ENCODE data around the gene OR52W1. TPM values are rescaled to one million over a fixed set of nuclear protein-coding genes. Genes with fewer than 3 reads are reported as not detected.

Gene OR52W1
- total and polyA plus RNA-seq, 2 donors: 0.02 TPM; not detected in 1

- H3K27ac ChIP-seq (ENCODE audit: low read depth in 1 of 2, low read length in 1 of 2): no peak overlapping the region
- 61% methylated on average over 2 of the region's 2 CpGs for WGBS
- H3K27me3 ChIP-seq (ENCODE audit: control insufficient read depth in 2 of 2, insufficient read depth in 1 of 2, low read length in 1 of 2): no peaks in the 10 kb centered on the region
- peaks cover 3 to 4% of the 10 kb centered on the region in 2 donors for H3K4me1 ChIP-seq (ENCODE audit: control insufficient read depth in 2 of 2, insufficient read depth in 2 of 2, low read length in 2 of 2)
- DNase-seq (ENCODE audit: low read depth in 6 of 9, low spot score in 9 of 9): no peak
- peaks cover 27 to 36% of the 10 kb centered on the region in 2 donors for H3K36me3 ChIP-seq (ENCODE audit: control insufficient read depth in 2 of 2, insufficient read depth in 2 of 2, low read length in 1 of 2)
- H3K4me3 ChIP-seq (ENCODE audit: low read length in 2 of 2): no peak overlapping the region
- no peaks in the 10 kb centered on the region for H3K9me3 ChIP-seq (ENCODE audit: control insufficient read depth in 2 of 2, insufficient read depth in 1 of 2, low read length in 1 of 2)
These were observed 26.9 kb downstream of the OR52W1 start for GRCh38 chr11:6225896-6226295.

GRCh38 chr11:6228520-6228919 lies 29.5 kb downstream of the OR52W1 start:
- 76% methylated on average over 3 of the region's 3 CpGs for WGBS
- H3K4me1 ChIP-seq (ENCODE audit: control insufficient read depth in 2 of 2, insufficient read depth in 2 of 2, low read length in 2 of 2): peaks cover 3 to 4% of the 10 kb centered on the region in 2 donors

GRCh38 chr11:6229911-6230310 lies 30.9 kb downstream of the OR52W1 start:
- Histone ChIP-seq H3K4me3 (ENCODE audit: low read length in 2 of 2) (no peak overlapping the region), H3K4me1 (ENCODE audit: control insufficient read depth in 2 of 2, insufficient read depth in 2 of 2, low read length in 2 of 2) (peaks cover 10 to 11% of the 10 kb centered on the region in 2 donors), H3K36me3 (ENCODE audit: control insufficient read depth in 2 of 2, insufficient read depth in 2 of 2, low read length in 1 of 2) (no peaks in the 10 kb centered on the region), H3K27ac (ENCODE audit: low read depth in 1 of 2, low read length in 1 of 2) (no peak overlapping the region), H3K9me3 (ENCODE audit: control insufficient read depth in 2 of 2, insufficient read depth in 1 of 2, low read length in 1 of 2) (no peaks in the 10 kb centered on the region), H3K27me3 (ENCODE audit: control insufficient read depth in 2 of 2, insufficient read depth in 1 of 2, low read length in 1 of 2) (no peaks in the 10 kb centered on the region)
- DNase-seq (ENCODE audit: low read depth in 6 of 9, low spot score in 9 of 9): peak in 1 of 9 donors; percentile 25
- 26% methylated on average over 2 of the region's 2 CpGs for WGBS

More at GRCh38 chr11:6228520-6228919, 29.5 kb downstream of the OR52W1 start:
- H3K4me3 ChIP-seq (ENCODE audit: low read length in 2 of 2): no peak overlapping the region
- H3K36me3 ChIP-seq (ENCODE audit: control insufficient read depth in 2 of 2, insufficient read depth in 2 of 2, low read length in 1 of 2): peaks cover 9 to 10% of the 10 kb centered on the region in 2 donors
- H3K27ac ChIP-seq (ENCODE audit: low read depth in 1 of 2, low read length in 1 of 2): no peak overlapping the region
- H3K9me3 ChIP-seq (ENCODE audit: control insufficient read depth in 2 of 2, insufficient read depth in 1 of 2, low read length in 1 of 2): no peaks in the 10 kb centered on the region
- DNase-seq (ENCODE audit: low read depth in 6 of 9, low spot score in 9 of 9): no peak
- no peaks in the 10 kb centered on the region for H3K27me3 ChIP-seq (ENCODE audit: control insufficient read depth in 2 of 2, insufficient read depth in 1 of 2, low read length in 1 of 2)

- Histone ChIP-seq H3K27me3 (ENCODE audit: control insufficient read depth in 2 of 2, insufficient read depth in 1 of 2, low read length in 1 of 2) (no peaks in the 10 kb centered on the region), H3K9me3 (ENCODE audit: control insufficient read depth in 2 of 2, insufficient read depth in 1 of 2, low read length in 1 of 2) (no peaks in the 10 kb centered on the region), H3K4me3 (ENCODE audit: low read length in 2 of 2) (no peak overlapping the region), H3K4me1 (ENCODE audit: control insufficient read depth in 2 of 2, insufficient read depth in 2 of 2, low read length in 2 of 2) (peaks cover 10 to 13% of the 10 kb centered on the region in 2 donors), H3K36me3 (ENCODE audit: control insufficient read depth in 2 of 2, insufficient read depth in 2 of 2, low read length in 1 of 2) (no peaks in the 10 kb centered on the region), H3K27ac (ENCODE audit: low read depth in 1 of 2, low read length in 1 of 2) (no peak overlapping the region)
- no peak for DNase-seq (ENCODE audit: low read depth in 6 of 9, low spot score in 9 of 9)
These were observed 33.9 kb downstream of the OR52W1 start for GRCh38 chr11:6232899-6233298.

GRCh38 chr11:6233984-6234386 lies 35.0 kb downstream of the OR52W1 start:
- H3K4me3 ChIP-seq (ENCODE audit: low read length in 2 of 2): peak overlapping the region; percentile 62 to 74
- peaks cover 10 to 13% of the 10 kb centered on the region in 2 donors for H3K4me1 ChIP-seq (ENCODE audit: control insufficient read depth in 2 of 2, insufficient read depth in 2 of 2, low read length in 2 of 2)
- no peak for DNase-seq (ENCODE audit: low read depth in 6 of 9, low spot score in 9 of 9)
- peak overlapping the region; percentile 38 to 67 for H3K27ac ChIP-seq (ENCODE audit: low read depth in 1 of 2, low read length in 1 of 2)
- no peaks in the 10 kb centered on the region for H3K9me3 ChIP-seq (ENCODE audit: control insufficient read depth in 2 of 2, insufficient read depth in 1 of 2, low read length in 1 of 2)
- 4% methylated on average over 10 of the region's 10 CpGs for WGBS
- no peaks in the 10 kb centered on the region for H3K27me3 ChIP-seq (ENCODE audit: control insufficient read depth in 2 of 2, insufficient read depth in 1 of 2, low read length in 1 of 2)
- no peaks in the 10 kb centered on the region for H3K36me3 ChIP-seq (ENCODE audit: control insufficient read depth in 2 of 2, insufficient read depth in 2 of 2, low read length in 1 of 2)

- H3K9me3 ChIP-seq (ENCODE audit: control insufficient read depth in 2 of 2, insufficient read depth in 1 of 2, low read length in 1 of 2): no peaks in the 10 kb centered on the region
- WGBS: under 1% methylated on average over 62 of the region's 62 CpGs
- H3K27me3 ChIP-seq (ENCODE audit: control insufficient read depth in 2 of 2, insufficient read depth in 1 of 2, low read length in 1 of 2): no peaks in the 10 kb centered on the region
- DNase-seq (ENCODE audit: low read depth in 6 of 9, low spot score in 9 of 9): peak; percentile 95 to 99 (median 99)
- H3K36me3 ChIP-seq (ENCODE audit: control insufficient read depth in 2 of 2, insufficient read depth in 2 of 2, low read length in 1 of 2): no peaks in the 10 kb centered on the region
- peaks cover 10 to 13% of the 10 kb centered on the region in 2 donors for H3K4me1 ChIP-seq (ENCODE audit: control insufficient read depth in 2 of 2, insufficient read depth in 2 of 2, low read length in 2 of 2)
- H3K4me3 ChIP-seq (ENCODE audit: low read length in 2 of 2): peak within 1 kb of the TSS; percentile 66 to 74
- peak within 1 kb of the TSS; percentile 67 to 74 for H3K27ac ChIP-seq (ENCODE audit: low read depth in 1 of 2, low read length in 1 of 2)
These were observed 35.5 kb downstream of the OR52W1 start, which contains the start of gene FHIP1B for GRCh38 chr11:6234387-6235107. TSS of gene FHIP1B (minus strand) at chr11:6234636. CDS start at chr11:6224516, 10,120 bp downstream.

- Histone ChIP-seq H3K36me3 (ENCODE audit: control insufficient read depth in 2 of 2, insufficient read depth in 2 of 2, low read length in 1 of 2) (no peaks in the 10 kb centered on the region), H3K9me3 (ENCODE audit: control insufficient read depth in 2 of 2, insufficient read depth in 1 of 2, low read length in 1 of 2) (no peaks in the 10 kb centered on the region), H3K27ac (ENCODE audit: low read depth in 1 of 2, low read length in 1 of 2) (no peak overlapping the region), H3K4me3 (ENCODE audit: low read length in 2 of 2) (no peak overlapping the region), H3K4me1 (ENCODE audit: control insufficient read depth in 2 of 2, insufficient read depth in 2 of 2, low read length in 2 of 2) (peaks cover 7 to 9% of the 10 kb centered on the region in 2 donors), H3K27me3 (ENCODE audit: control insufficient read depth in 2 of 2, insufficient read depth in 1 of 2, low read length in 1 of 2) (no peaks in the 10 kb centered on the region)
- DNase-seq (ENCODE audit: low read depth in 6 of 9, low spot score in 9 of 9): no peak
- WGBS: 87% methylated on average over 4 of the region's 4 CpGs
These were observed 38.2 kb downstream of the OR52W1 start for GRCh38 chr11:6237266-6237665.

GRCh38 chr11:6237761-6238302 lies 38.8 kb downstream of the OR52W1 start:
- H3K9me3 ChIP-seq (ENCODE audit: control insufficient read depth in 2 of 2, insufficient read depth in 1 of 2, low read length in 1 of 2): no peaks in the 10 kb centered on the region
- peaks cover 7 to 9% of the 10 kb centered on the region in 2 donors for H3K4me1 ChIP-seq (ENCODE audit: control insufficient read depth in 2 of 2, insufficient read depth in 2 of 2, low read length in 2 of 2)
- WGBS: 93% methylated on average over 5 of the region's 5 CpGs
- no peak overlapping the region for H3K4me3 ChIP-seq (ENCODE audit: low read length in 2 of 2)
- no peaks in the 10 kb centered on the region for H3K36me3 ChIP-seq (ENCODE audit: control insufficient read depth in 2 of 2, insufficient read depth in 2 of 2, low read length in 1 of 2)
- no peak for DNase-seq (ENCODE audit: low read depth in 6 of 9, low spot score in 9 of 9)
- H3K27ac ChIP-seq (ENCODE audit: low read depth in 1 of 2, low read length in 1 of 2): no peak overlapping the region
- no peaks in the 10 kb centered on the region for H3K27me3 ChIP-seq (ENCODE audit: control insufficient read depth in 2 of 2, insufficient read depth in 1 of 2, low read length in 1 of 2)

- H3K4me1 ChIP-seq (ENCODE audit: control insufficient read depth in 2 of 2, insufficient read depth in 2 of 2, low read length in 2 of 2): peaks cover 3 to 5% of the 10 kb centered on the region in 2 donors
- H3K9me3 ChIP-seq (ENCODE audit: control insufficient read depth in 2 of 2, insufficient read depth in 1 of 2, low read length in 1 of 2): no peaks in the 10 kb centered on the region
- no peak within 1 kb of the TSS for H3K4me3 ChIP-seq (ENCODE audit: low read length in 2 of 2)
- H3K36me3 ChIP-seq (ENCODE audit: control insufficient read depth in 2 of 2, insufficient read depth in 2 of 2, low read length in 1 of 2): no peaks in the 10 kb centered on the region
- 100% methylated on average over 1 of the region's 1 CpG for WGBS
- no peaks in the 10 kb centered on the region for H3K27me3 ChIP-seq (ENCODE audit: control insufficient read depth in 2 of 2, insufficient read depth in 1 of 2, low read length in 1 of 2)
- DNase-seq (ENCODE audit: low read depth in 6 of 9, low spot score in 9 of 9): no peak
- no peak within 1 kb of the TSS for H3K27ac ChIP-seq (ENCODE audit: low read depth in 1 of 2, low read length in 1 of 2)
These were observed 39.9 kb downstream of the OR52W1 start, which contains the start of gene CNGA4 for GRCh38 chr11:6238902-6239301. TSS of gene CNGA4 (plus strand) at chr11:6239089. CDS start at chr11:6239207, 118 bp downstream.
